IMR-90 (cell line): Measurements from ENCODE around the gene DNM2. TPM values are rescaled to one million over a fixed set of nuclear protein-coding genes. Genes with fewer than 3 reads are reported as not detected.

ENCODE experiments used
- ATAC-seq: fragments of 200-7000 bp; cut with Tn5 transposase; 2 replicates; pipeline ENCODE4 v1.9.1; 2020; ENCODE audit warnings: low read depth, mild to moderate bottlenecking, moderate library complexity
- BruUV-seq: library from RNA; stranded (reverse); fragments of 400-500 nt; replicated peaks from 2 replicates; lab custom pipeline; 2021; lab: Mats Ljungman, UMichigan
- CTCF ChIA-PET: fragments of 300-600 bp; formaldehyde crosslinking; extraction: SDS; loops from one replicate; lab custom pipeline; 2021; ENCODE audit warnings: antibody characterized with exemption; lab: Yijun Ruan, JAX
- POLR2A ChIA-PET: fragments of 300-600 bp; sonication (Branson Sonifier 250); formaldehyde crosslinking; loops from one replicate; lab custom pipeline; 2022; ENCODE audit warnings: antibody characterized with exemption; ENCODE audit not compliant: unreplicated experiment; lab: Charles Lee
- DNase-seq: peaks from one replicate; pipeline ENCODE4 v3.0.0; 2013
- H2AFZ ChIP-seq: replicated peaks from 2 replicates; pipeline ENCODE3; 2013; ENCODE audit warnings: low read length, mild to moderate bottlenecking; ENCODE audit not compliant: poor library complexity
- H2AK5ac ChIP-seq: 2 replicates; pipeline ENCODE4 v1.6.1; 2013; ENCODE audit warnings: low read depth, low read length, inconsistent platforms
- H2AK9ac ChIP-seq: replicated peaks from 2 replicates; pipeline ENCODE3; 2013; ENCODE audit warnings: mild to moderate bottlenecking, low read depth, low read length, moderate library complexity; ENCODE audit not compliant: poor library complexity
- H2BK120ac ChIP-seq: 2 replicates; pipeline ENCODE4 v1.6.1; 2013; ENCODE audit warnings: low read depth, low read length, inconsistent platforms
- H2BK15ac ChIP-seq: 3 replicates; pipeline ENCODE4 v1.6.1; 2013; ENCODE audit warnings: low read depth, low read length, inconsistent platforms
- H2BK20ac ChIP-seq: 2 replicates; pipeline ENCODE4 v1.6.1; 2013; ENCODE audit warnings: low read depth, mild to moderate bottlenecking, inconsistent platforms, low read length, moderate library complexity
- H2BK5ac ChIP-seq: 2 replicates; pipeline ENCODE4 v1.6.1; 2013; ENCODE audit warnings: mild to moderate bottlenecking, low read depth, low read length, inconsistent platforms; ENCODE audit not compliant: poor library complexity, severe bottlenecking
- H3K14ac ChIP-seq: replicated peaks from 2 replicates; pipeline ENCODE4 v1.6.1; 2013; ENCODE audit warnings: low read depth, low read length, inconsistent platforms
- H3K18ac ChIP-seq: 2 replicates; pipeline ENCODE4 v1.6.1; 2013; ENCODE audit warnings: low read depth, low read length, control low read depth
- H3K23ac ChIP-seq: 2 replicates; pipeline ENCODE4 v1.6.1; 2013; ENCODE audit warnings: low read depth, low read length, inconsistent platforms
- H3K27ac ChIP-seq: 2 replicates; pipeline ENCODE4 v1.5.1; 2013; ENCODE audit warnings: mild to moderate bottlenecking, control low read depth, low read length; ENCODE audit not compliant: insufficient read depth
- H3K27me3 ChIP-seq: 2 replicates; pipeline ENCODE4 v1.6.1; 2013; ENCODE audit warnings: low read length; ENCODE audit not compliant: control insufficient read depth, insufficient read depth
- H3K36me3 ChIP-seq: 2 replicates; pipeline ENCODE4 v1.6.1; 2013; ENCODE audit warnings: low read length, mixed read lengths; ENCODE audit not compliant: control insufficient read depth, insufficient read depth
- H3K4ac ChIP-seq: 2 replicates; pipeline ENCODE4 v1.6.1; 2013; ENCODE audit warnings: low read depth, low read length, inconsistent platforms
- H3K4me1 ChIP-seq: 2 replicates; pipeline ENCODE4 v1.6.1; 2013; ENCODE audit warnings: low read length, mixed read lengths; ENCODE audit not compliant: control insufficient read depth, insufficient read depth
- H3K4me2 ChIP-seq: 2 replicates; pipeline ENCODE4 v1.6.1; 2013; ENCODE audit warnings: low read depth, mild to moderate bottlenecking, control low read depth, low read length, moderate library complexity
- H3K4me3 ChIP-seq: 2 replicates; pipeline ENCODE4 v1.5.1; 2013; ENCODE audit warnings: low read depth, mild to moderate bottlenecking, control low read depth, low read length, moderate library complexity; ENCODE audit not compliant: insufficient read depth
- H3K56ac ChIP-seq: 2 replicates; pipeline ENCODE4 v1.6.1; 2013; ENCODE audit warnings: low read length, inconsistent platforms; ENCODE audit not compliant: insufficient read depth; ENCODE audit errors: extremely low read depth
- H3K79me1 ChIP-seq, 2 experiments: 2 replicates each; pipeline ENCODE4 v1.6.1; 2013; ENCODE audit warnings: low read length in 2 of 2, inconsistent platforms in 1 of 2, low read depth in 1 of 2
- H3K9ac ChIP-seq: 2 replicates; pipeline ENCODE4 v1.6.1; 2013; ENCODE audit warnings: low read depth, low read length, control low read depth
- H3K9me1 ChIP-seq: 2 replicates; pipeline ENCODE4 v1.6.1; 2013; ENCODE audit warnings: low read length, inconsistent platforms; ENCODE audit not compliant: insufficient read depth
- H3K9me3 ChIP-seq: 2 replicates; pipeline ENCODE4 v1.6.1; 2013; ENCODE audit warnings: low read length; ENCODE audit not compliant: control insufficient read depth, insufficient read depth
- H4K20me1 ChIP-seq: 2 replicates; pipeline ENCODE4 v1.6.1; 2013; ENCODE audit warnings: low read length, inconsistent platforms; ENCODE audit not compliant: insufficient read depth
- H4K5ac ChIP-seq: 2 replicates; pipeline ENCODE4 v1.6.1; 2013; ENCODE audit warnings: mild to moderate bottlenecking, low read depth, low read length, control low read depth
- H4K8ac ChIP-seq, 2 experiments: 2 replicates each; pipeline ENCODE4 v1.6.1; 2013; ENCODE audit warnings: low read depth in 2 of 2, low read length in 2 of 2, control low read depth in 1 of 2, inconsistent platforms in 1 of 2
- H4K91ac ChIP-seq: 2 replicates; pipeline ENCODE4 v1.6.1; 2013; ENCODE audit warnings: low read depth, low read length, inconsistent platforms; ENCODE audit not compliant: insufficient read depth
- BHLHE40 ChIP-seq: fragments of 150-350 bp; IDR thresholded peaks from 2 replicates; pipeline ENCODE4 v1.6.1; 2016; ENCODE audit warnings: mild to moderate bottlenecking, low read depth, low read length
- CEBPB ChIP-seq: IDR thresholded peaks from 2 replicates; pipeline ENCODE4 v1.6.1; 2012; ENCODE audit warnings: low read depth, low read length, improper control_type of control experiment
- CHD1 ChIP-seq: IDR thresholded peaks from 2 replicates; pipeline ENCODE4 v1.6.1; 2012; ENCODE audit warnings: low read depth, low read length, improper control_type of control experiment
- ELK1 ChIP-seq: fragments of 150-350 bp; IDR thresholded peaks from 2 replicates; pipeline ENCODE4 v1.6.1; 2016; ENCODE audit warnings: low read depth, mild to moderate bottlenecking, low read length, moderate library complexity, borderline replicate concordance
- MAFK ChIP-seq: IDR thresholded peaks from 2 replicates; pipeline ENCODE4 v1.6.1; 2012; ENCODE audit warnings: low read depth, low read length, improper control_type of control experiment
- MAZ ChIP-seq: IDR thresholded peaks from 2 replicates; pipeline ENCODE4 v1.6.1; 2012; ENCODE audit warnings: low read depth, mild to moderate bottlenecking, low read length, improper control_type of control experiment, moderate library complexity, borderline replicate concordance
- NFE2L2 ChIP-seq: fragments of 150-350 bp; IDR thresholded peaks from 2 replicates; pipeline ENCODE4 v1.6.1; 2016; ENCODE audit warnings: low read depth, mild to moderate bottlenecking, low read length
- POLR2A ChIP-seq: IDR thresholded peaks from 2 replicates; pipeline ENCODE4 v1.6.1; 2012; ENCODE audit warnings: mild to moderate bottlenecking, low read depth, low read length
- RAD21 ChIP-seq: IDR thresholded peaks from 2 replicates; pipeline ENCODE4 v1.6.1; 2012; ENCODE audit warnings: low read length, improper control_type of control experiment
- RCOR1 ChIP-seq: IDR thresholded peaks from 2 replicates; pipeline ENCODE4 v1.6.1; 2012; ENCODE audit warnings: mild to moderate bottlenecking, low read length, improper control_type of control experiment; ENCODE audit not compliant: insufficient replicate concordance
- SMC3 ChIP-seq: fragments of 150-350 bp; IDR thresholded peaks from 2 replicates; pipeline ENCODE4 v1.6.1; 2016; ENCODE audit warnings: low read depth, mild to moderate bottlenecking, antibody characterized with exemption, low read length, moderate library complexity
- USF2 ChIP-seq: fragments of 150-350 bp; IDR thresholded peaks from 2 replicates; pipeline ENCODE4 v1.6.1; 2017; ENCODE audit warnings: mild to moderate bottlenecking, antibody characterized with exemption, low read length, low read depth
- WGBS, 2 experiments: methylation state at CpG; one replicate each; pipeline versions ENCODE4 v1.1.5 to v1.1.7; 2013; ENCODE audit warnings: missing lambda C conversion rate in 2 of 2; ENCODE audit not compliant: insufficient read length in 1 of 2; ENCODE audit errors: extremely low coverage in 2 of 2; 5-methylcytosine and 5-hydroxymethylcytosine counted together
- dilution Hi-C: fragments of 300-500 bp; cut with HindIII; formaldehyde crosslinking; loops from one replicate; pipeline ENCODE4 v1.14.3; 2018; ENCODE audit warnings: low sequenced_read_pairs; ENCODE audit not compliant: unreplicated experiment
- in situ Hi-C: fragments of 300-500 bp; cut with MboI; formaldehyde crosslinking; loops from 3 replicates; pipeline ENCODE4 v1.14.3; 2019; ENCODE audit warnings: low sequenced_read_pairs, inconsistent platforms, mixed read lengths
- intact Hi-C: fragments of 100-400 bp; cut with micrococcal nuclease; formaldehyde crosslinking; loops from 2 replicates; pipeline ENCODE4 v1.10.0; 2022
- polyA plus RNA-seq, 3 experiments: library from polyadenylated mRNA; depleted of rRNA; stranded (reverse); fragments of >200 nt; gene quantifications; 2 replicates each; pipeline ENCODE4 v1.2.3, GENCODE V29; 2012; ENCODE audit warnings: low replicate concordance in 1 of 3
- total RNA-seq: library from RNA; depleted of rRNA; stranded (reverse); fragments of >200 nt; gene quantifications from 2 replicates; pipeline ENCODE4 v1.2.3, GENCODE V29; 2012

DNM2 gene
- total and polyA plus RNA-seq, 2 of the 4 experiments (the other 2 are of a cell fraction): 55.6 to 74.2 TPM

- TF ChIP-seq BHLHE40 (no peak), CEBPB (no peak), MAFK (no peak), MAZ (no peak), NFE2L2 (no peak)
These were observed 56.1 kb downstream of the DNM2 start (continued) for GRCh38 chr19:10773969-10774368.

- H2BK20ac ChIP-seq: no peak overlapping the region
- CTCF ChIA-PET: no interaction called here
These were observed 57.0 kb downstream of the DNM2 start for GRCh38 chr19:10774893-10775292.

More at GRCh38 chr19:10774893-10775292, 57.0 kb downstream of the DNM2 start:
- Histone ChIP-seq H2BK15ac (no peak overlapping the region), H3K4me3 (no peak overlapping the region), H3K9ac (no peak overlapping the region), H3K4me1 (0 out of 2 replicates have a peak, but pooled peaks cover 3% of the 10 kb centered on the region), H3K4me2 (no peak overlapping the region), H3K27me3 (no peaks in the 10 kb centered on the region), H3K14ac (no peak overlapping the region), H4K8ac (no peak overlapping the region), H3K36me3 (peaks cover 43% of the 10 kb centered on the region), H4K20me1 (peaks cover 13% of the 10 kb centered on the region), H3K23ac (no peak overlapping the region), H2BK120ac (no peak overlapping the region), H3K9me1 (peaks cover 6% of the 10 kb centered on the region; the same call in 1 of the 2 replicates), H3K18ac (no peak overlapping the region), H2AK9ac (no peak overlapping the region), H3K9me3 (no peaks in the 10 kb centered on the region), H3K4ac (no peak overlapping the region), H3K27ac (no peak overlapping the region), H2BK5ac (no peak overlapping the region), H3K79me1 (peaks cover 25 to 58% of the 10 kb centered on the region in 2 experiments), H3K56ac (no peak overlapping the region), H4K91ac (no peak overlapping the region), H4K5ac (no peak overlapping the region), H2AFZ (no peak overlapping the region), H2AK5ac (no peak overlapping the region)
- no peak for ATAC-seq
- no peak for DNase-seq
- WGBS, 2 experiments: 100% methylated on average over 2 of the region's 6 CpGs; no CpG with 5 or more reads in 1 of the 2 experiments
- dilution Hi-C loops: no loop called here
- in situ Hi-C loops: no loop called here
- intact Hi-C loops: loop anchor here (10.0 kb wide), 1 partner anchor 60 kb away; the partner anchor contains the start of gene DNM2
- BruUV-seq: no TSS peak
- POLR2A ChIA-PET: no interaction called here
- TF ChIP-seq MAFK (no peak), RAD21 (no peak), SMC3 (no peak), USF2 (no peak), POLR2A (no peak), CEBPB (no peak), RCOR1 (no peak), MAZ (no peak), ELK1 (no peak), CHD1 (no peak), BHLHE40 (no peak)
